ENCODE measurements around the gene TCF7. TPM values are rescaled to one million over a fixed set of nuclear protein-coding genes. Genes with fewer than 3 reads are reported as not detected.

TCF7 gene
- polyA plus RNA-seq, 1 of the 3 experiments (the other 2 are of a cell fraction) = 2.7 TPM

DNA sequence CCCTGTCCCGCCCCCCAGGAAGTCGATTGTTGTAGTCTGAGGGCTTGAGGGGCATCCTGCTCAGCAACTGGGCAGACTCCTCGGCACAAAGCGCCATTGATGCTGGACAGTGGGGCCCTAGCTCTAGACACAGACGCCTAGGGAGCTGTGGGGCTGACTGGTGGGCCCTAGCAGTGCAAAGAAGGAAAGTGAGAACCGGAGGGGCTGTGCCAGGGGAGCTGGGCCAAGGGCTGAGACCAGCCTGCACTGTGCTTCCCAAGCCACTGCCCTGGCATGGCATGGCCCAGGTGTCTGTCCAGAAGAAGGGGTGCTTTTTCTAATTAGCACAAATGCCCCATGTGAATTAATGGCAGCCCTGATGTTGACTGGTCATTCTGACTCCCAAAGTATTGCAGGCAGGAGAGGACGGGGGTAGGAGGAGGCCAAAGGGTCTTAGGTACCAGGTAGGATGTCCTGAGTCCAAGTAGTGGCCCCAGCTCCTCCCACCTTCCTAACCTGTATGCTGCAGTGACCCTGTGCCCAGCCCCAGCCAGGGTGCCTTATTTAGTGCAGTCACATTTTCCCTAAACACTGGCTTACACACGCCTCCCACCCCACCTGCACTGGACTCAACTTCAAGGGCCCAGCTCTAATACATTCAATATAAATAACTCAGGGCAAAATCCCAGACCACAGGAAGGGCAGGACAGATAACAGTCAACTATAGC, 15.9 kb downstream of the TCF7 start (continued):
- TF ChIP-seq, protein P1, sequence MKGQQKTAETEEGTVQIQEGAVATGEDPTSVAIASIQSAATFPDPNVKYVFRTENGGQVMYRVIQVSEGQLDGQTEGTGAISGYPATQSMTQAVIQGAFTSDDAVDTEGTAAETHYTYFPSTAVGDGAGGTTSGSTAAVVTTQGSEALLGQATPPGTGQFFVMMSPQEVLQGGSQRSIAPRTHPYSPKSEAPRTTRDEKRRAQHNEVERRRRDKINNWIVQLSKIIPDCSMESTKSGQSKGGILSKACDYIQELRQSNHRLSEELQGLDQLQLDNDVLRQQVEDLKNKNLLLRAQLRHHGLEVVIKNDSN (IDR thresholded peaks at IDR 0.05; ENCODE audit: borderline replicate concordance, low read depth) = no peak
- TF ChIP-seq, protein P2, sequence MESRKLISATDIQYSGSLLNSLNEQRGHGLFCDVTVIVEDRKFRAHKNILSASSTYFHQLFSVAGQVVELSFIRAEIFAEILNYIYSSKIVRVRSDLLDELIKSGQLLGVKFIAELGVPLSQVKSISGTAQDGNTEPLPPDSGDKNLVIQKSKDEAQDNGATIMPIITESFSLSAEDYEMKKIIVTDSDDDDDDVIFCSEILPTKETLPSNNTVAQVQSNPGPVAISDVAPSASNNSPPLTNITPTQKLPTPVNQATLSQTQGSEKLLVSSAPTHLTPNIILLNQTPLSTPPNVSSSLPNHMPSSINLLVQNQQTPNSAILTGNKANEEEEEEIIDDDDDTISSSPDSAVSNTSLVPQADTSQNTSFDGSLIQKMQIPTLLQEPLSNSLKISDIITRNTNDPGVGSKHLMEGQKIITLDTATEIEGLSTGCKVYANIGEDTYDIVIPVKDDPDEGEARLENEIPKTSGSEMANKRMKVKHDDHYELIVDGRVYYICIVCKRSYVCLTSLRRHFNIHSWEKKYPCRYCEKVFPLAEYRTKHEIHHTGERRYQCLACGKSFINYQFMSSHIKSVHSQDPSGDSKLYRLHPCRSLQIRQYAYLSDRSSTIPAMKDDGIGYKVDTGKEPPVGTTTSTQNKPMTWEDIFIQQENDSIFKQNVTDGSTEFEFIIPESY (IDR thresholded peaks at IDR 0.05; ENCODE audit: borderline replicate concordance, low read depth) = no peak

DNA sequence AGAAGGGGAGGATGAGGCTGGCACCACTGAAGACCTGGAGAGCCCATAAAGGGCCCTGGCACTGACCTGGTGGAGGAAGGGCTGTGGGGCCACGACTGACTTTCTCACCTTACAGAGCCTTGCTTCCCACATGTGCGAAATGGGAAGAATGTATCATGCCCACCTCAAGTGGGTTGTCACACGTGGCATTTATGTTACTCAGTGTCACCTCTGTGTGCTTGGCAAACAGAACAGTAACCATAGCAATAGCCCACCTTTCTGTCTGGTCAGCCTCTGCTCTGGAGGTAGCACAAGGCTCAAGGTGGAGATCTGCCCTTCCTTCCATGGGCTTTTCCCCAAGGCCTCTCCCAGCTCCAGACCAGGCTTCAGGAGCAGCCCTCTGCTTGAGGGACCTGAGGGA, 16.7 kb downstream of the TCF7 start:
- H2AFZ ChIP-seq (ENCODE audit: low read depth) = no peak overlapping the region
- ChIA-PET CTCF (interaction anchor here (1.3 to 11.5 kb wide), 5 partner anchors 8 to 91 kb away, joined by 4 to 152 read pairs (median 12); no protein-coding TSS in a partner anchor), POLR2A (no interaction called here)
- no peak for TF ChIP-seq MEF2A (IDR thresholded peaks at IDR 0.05; ENCODE audit: borderline replicate concordance, low read depth)
- no peak for TF ChIP-seq RXRA (IDR thresholded peaks at IDR 0.05; ENCODE audit: borderline replicate concordance, low read depth)
- no peak for TF ChIP-seq RAD21 (IDR thresholded peaks at IDR 0.05; ENCODE audit: low read length)
- no peak for TF ChIP-seq NFIC (IDR thresholded peaks at IDR 0.05; ENCODE audit: borderline replicate concordance)
- no peak for TF ChIP-seq SIN3A (IDR thresholded peaks at IDR 0.05; ENCODE audit: borderline replicate concordance, low read depth, low read length)
- no peak for TF ChIP-seq YY1 (IDR thresholded peaks at IDR 0.05; ENCODE audit: low read depth)
- no peak for TF ChIP-seq RCOR1 (IDR thresholded peaks at IDR 0.05; ENCODE audit: low read length)
- no peak for TF ChIP-seq GATA2 (CRISPR knock-in tag; IDR thresholded peaks at IDR 0.05)
- no peak for TF ChIP-seq ELF1 (IDR thresholded peaks at IDR 0.05)
- H4K20me1 ChIP-seq (ENCODE audit: insufficient read depth) = peaks cover 13% of the 10 kb centered on the region; the same call in 1 of the 2 replicates
- WGBS (ENCODE audit: low lambda C conversion rate) = 93% methylated on average over 2 of the region's 3 CpGs
- peaks cover 10% of the 10 kb centered on the region for H3F3A ChIP-seq (replicated peaks; ENCODE audit: insufficient read depth)
- no peaks in the 10 kb centered on the region for H3K27me3 ChIP-seq (ENCODE audit: insufficient read depth)
- H3K4me1 ChIP-seq (ENCODE audit: control insufficient read depth in 1 of 2, insufficient read depth in 2 of 2, low read depth in 1 of 2, low read length in 1 of 2) = peaks cover 15 to 74% of the 10 kb centered on the region in 2 experiments; a peak in 3 of 4 replicates
- peak overlapping the region in 1 of 2 experiments; percentile 30; a peak in 1 of 4 replicates for H3K27ac ChIP-seq (ENCODE audit: low read depth in 2 of 2, low read length in 1 of 2)
- H3K79me2 ChIP-seq (ENCODE audit: insufficient read depth) = no peaks in the 10 kb centered on the region
- H3K9me2 ChIP-seq = no peaks in the 10 kb centered on the region
- no peak overlapping the region for H3K4me3 ChIP-seq (ENCODE audit: low read depth in 2 of 2, low read length in 1 of 2)
- no peak overlapping the region for H3K9ac ChIP-seq
- H3K9me3 ChIP-seq = no peaks in the 10 kb centered on the region
- H3K4me2 ChIP-seq = no peak overlapping the region
- no peak for DNase-seq
- peaks cover 5 to 38% of the 10 kb centered on the region in 2 experiments for H3K36me3 ChIP-seq (replicated peaks in 1 of 2; ENCODE audit: control insufficient read depth in 1 of 2, insufficient read depth in 2 of 2, low read length in 1 of 2)

Measured in SK-N-SH (cell line).